K562 (cell line): ENCODE data around the gene P2RY6. TPM values are rescaled to one million over a fixed set of nuclear protein-coding genes. Genes with fewer than 3 reads are reported as not detected.

Source experiments
- ATAC-seq: fragments of 200-7000 bp; cut with Tn5 transposase; 3 replicates; pipeline ENCODE4 v1.9.1; 2020; ENCODE audit warnings: moderate library complexity
- BruUV-seq: library from RNA; stranded (reverse); fragments of 400-500 nt; replicated peaks from 2 replicates; lab custom pipeline; 2021; lab: Mats Ljungman, UMichigan
- CTCF ChIA-PET: fragments of 300-600 bp; formaldehyde crosslinking; extraction: SDS; loops from one replicate; lab custom pipeline; 2021; ENCODE audit warnings: low intra/inter-chr PET ratio; lab: Yijun Ruan, JAX
- POLR2A ChIA-PET: fragments of 300-600, 350-650 bp; sonication (Branson Sonifier 250); formaldehyde crosslinking; extraction: SDS; loops from one replicate; lab custom pipeline; 2021; ENCODE audit warnings: antibody characterized with exemption, inconsistent platforms; lab: Yijun Ruan, JAX
- DNase-seq, 4 experiments: peaks; one replicate each; pipeline versions ENCODE4 v3.0.0 to v3.0.0-alpha.2; 2011 to 2018; ENCODE audit warnings: low spot score in 3 of 4, mixed read lengths in 3 of 4; ENCODE audit errors: extremely low read depth in 1 of 4
- FAIRE-seq: peaks from 2 replicates; lab custom pipeline; 2011; peaks lifted over from hg19 to GRCh38; lab: Jason Lieb, UNC
- H2AFZ ChIP-seq: 2 replicates; pipeline ENCODE4 v1.6.0; 2011; ENCODE audit warnings: low read depth, low read length, control low read depth, inconsistent platforms
- H3K27ac ChIP-seq: fragments of 200-600 bp; 3 replicates; pipeline ENCODE4 v1.8.0; 2011; ENCODE audit warnings: low read depth, mild to moderate bottlenecking, control low read depth, inconsistent platforms, low read length, moderate library complexity, mixed read lengths; ENCODE audit errors: extremely low read depth
- H3K27me3 ChIP-seq, 2 experiments: fragments of 300-600 bp in 1 of 2; 2 replicates in 1 of 2; 3 replicates in 1 of 2; pipeline versions ENCODE4 v1.6.0 to v1.8.0; 2011; ENCODE audit warnings: inconsistent platforms in 2 of 2, low read length in 2 of 2, mild to moderate bottlenecking in 1 of 2, mixed read lengths in 1 of 2, moderate library complexity in 1 of 2; ENCODE audit not compliant: control insufficient read depth in 2 of 2, insufficient read depth in 2 of 2
- H3K36me3 ChIP-seq: fragments of 300-600 bp; 3 replicates; pipeline ENCODE4 v1.8.0; 2011; ENCODE audit warnings: mild to moderate bottlenecking, low read length, inconsistent platforms; ENCODE audit not compliant: control insufficient read depth, insufficient read depth
- H3K4me1 ChIP-seq, 2 experiments: fragments of 200-600 bp in 1 of 2; replicated peaks in 1 of 2; 2 replicates in 1 of 2; 3 replicates in 1 of 2; pipeline versions ENCODE4 v1.5.1 to v1.8.0; 2011; ENCODE audit warnings: inconsistent platforms in 2 of 2, low read length in 2 of 2, mild to moderate bottlenecking in 1 of 2, mixed read lengths in 1 of 2, moderate library complexity in 1 of 2; ENCODE audit not compliant: control insufficient read depth in 2 of 2, insufficient read depth in 2 of 2
- H3K4me2 ChIP-seq: 2 replicates; pipeline ENCODE4 v1.6.1; 2011; ENCODE audit warnings: low read length, control low read depth, inconsistent platforms, mixed read lengths; ENCODE audit not compliant: insufficient read depth
- H3K4me3 ChIP-seq: fragments of 200-600 bp; sonication (generic), shearing (Covaris generic); 2 replicates; pipeline ENCODE4 v1.5.1; 2016; ENCODE audit warnings: control low read depth, inconsistent platforms
- H3K79me2 ChIP-seq: fragments of 200-600 bp; 3 replicates; pipeline ENCODE4 v1.8.0; 2011; ENCODE audit warnings: low read length, inconsistent platforms; ENCODE audit not compliant: control insufficient read depth, insufficient read depth
- H3K9ac ChIP-seq, 2 experiments: 2 replicates each; pipeline versions ENCODE4 v1.6.0 to v1.6.1; 2011; ENCODE audit warnings: low read depth in 2 of 2, low read length in 2 of 2, control low read depth in 1 of 2, inconsistent platforms in 1 of 2, mild to moderate bottlenecking in 1 of 2, mixed read lengths in 1 of 2; ENCODE audit not compliant: insufficient read depth in 1 of 2
- H3K9me1 ChIP-seq: one replicate; pipeline ENCODE4 v1.6.0; 2011; ENCODE audit warnings: inconsistent platforms, mild to moderate bottlenecking, low read length, moderate library complexity; ENCODE audit not compliant: control insufficient read depth, insufficient read depth
- H3K9me3 ChIP-seq: replicated peaks from 2 replicates; pipeline ENCODE4 v1.5.1; 2011; ENCODE audit warnings: low read depth, low read length, inconsistent platforms; ENCODE audit not compliant: control insufficient read depth, insufficient read depth
- H4K20me1 ChIP-seq: replicated peaks from 2 replicates; pipeline ENCODE4 v1.6.1; 2011; ENCODE audit warnings: low read length, inconsistent platforms, mixed read lengths; ENCODE audit not compliant: control insufficient read depth, insufficient read depth
- ATF1 ChIP-seq, 2 experiments: fragments of 450-650 bp in 1 of 2; IDR thresholded peaks; 2 replicates each; pipeline ENCODE4 v1.6.1; 2016; ENCODE audit warnings: missing compliant biosample characterization in 1 of 2, missing genetic modification characterization in 1 of 2
- CBFA2T3 ChIP-seq: fragments of 450-650 bp; IDR thresholded peaks from 2 replicates; pipeline ENCODE4 v1.6.1; 2017
- FIP1L1 ChIP-seq: fragments of 200-400 bp; formaldehyde crosslinking; IDR thresholded peaks from 2 replicates; pipeline ENCODE4 v1.6.1; 2018; ENCODE audit warnings: mild to moderate bottlenecking, low read depth, low read length; ENCODE audit not compliant: poor library complexity, severe bottlenecking
- FOXP1 ChIP-seq: sonication (generic); formaldehyde crosslinking; IDR thresholded peaks from 2 replicates; pipeline ENCODE4 v1.8.0; 2022; ENCODE audit warnings: mild to moderate bottlenecking, missing genetic modification reagents
- NRF1 ChIP-seq, 2 experiments: fragments of 450-650 bp; IDR thresholded peaks in 1 of 2; conservative IDR thresholded peaks in 1 of 2; 2 replicates each; pipeline ENCODE4 v1.6.1; 2014; ENCODE audit warnings: mild to moderate bottlenecking in 2 of 2
- RB1 ChIP-seq: fragments of 450-650 bp; IDR thresholded peaks from 2 replicates; pipeline ENCODE4 v1.6.1; 2017; ENCODE audit warnings: low read depth, mild to moderate bottlenecking
- ZNF146 ChIP-seq: IDR thresholded peaks from one replicate; pipeline ENCODE4 v1.6.1; 2018; ENCODE audit warnings: missing compliant biosample characterization; ENCODE audit not compliant: unreplicated experiment
- ZNF699 ChIP-seq: fragments of 250-450 bp; sonication (Bioruptor Pico); IDR thresholded peaks from 2 replicates; pipeline ENCODE4 v1.8.0; 2021; ENCODE audit warnings: mild to moderate bottlenecking, moderate library complexity; ENCODE audit not compliant: insufficient replicate concordance
- WGBS: fragments of 100-300 bp; shearing (Covaris generic); methylation state at CpG from one replicate; pipeline ENCODE4 v1.1.6; 2016; ENCODE audit warnings: low coverage, mixed read lengths; ENCODE audit not compliant: insufficient coverage; ENCODE audit errors: missing lambda C conversion rate; 5-methylcytosine and 5-hydroxymethylcytosine counted together
- in situ Hi-C: fragments of 300-500 bp; cut with MboI; formaldehyde crosslinking; loops from 4 replicates; pipeline ENCODE4 v1.15.0; 2018; ENCODE audit warnings: inconsistent platforms, mixed read lengths
- intact Hi-C: fragments of 100-400 bp; cut with micrococcal nuclease; formaldehyde crosslinking; loops from 2 replicates; pipeline ENCODE4 v1.14.2; 2022
- polyA plus RNA-seq, 8 experiments: library from polyadenylated mRNA; depleted of rRNA in 4 of 8; stranded (reverse) in 5 of 8; unstranded in 3 of 8; fragments of >200 nt; fragmentation: Nextera tagmentation in 2 of 8; fragmentation: Illumina TruSeq in 1 of 8; extraction: Ambion mirVana in 2 of 8; extraction: Trizol in 1 of 8; gene quantifications; 2 replicates each; pipeline versions ENCODE4 v1.2.1 to v1.2.3, GENCODE V29; 2011 to 2014; ENCODE audit warnings: inconsistent platforms in 1 of 8, missing spikeins in 1 of 8
- total RNA-seq, 7 experiments: library from RNA; depleted of rRNA in 6 of 7; stranded (reverse); fragments of >200 nt in 6 of 7; fragmentation: Illumina TruSeq in 2 of 7; extraction: Trizol in 2 of 7; gene quantifications; 2 replicates each; pipeline versions ENCODE4 v1.2.1 to v1.2.3, GENCODE V29; 2011 to 2021; ENCODE audit warnings: low replicate concordance in 1 of 7
- TF ChIP-seq, protein P1 (sequence below): sonication (generic); formaldehyde crosslinking; IDR thresholded peaks from 2 replicates; pipeline ENCODE4 v1.9.0; 2022; ENCODE audit warnings: mild to moderate bottlenecking, missing genetic modification reagents
- TF ChIP-seq, protein P2 (sequence below), 2 experiments: fragments of 450-650 bp; formaldehyde crosslinking in 1 of 2; IDR thresholded peaks; 2 replicates each; pipeline versions ENCODE4 v1.4.0 to v1.6.1; 2014 to 2020; ENCODE audit warnings: mild to moderate bottlenecking in 2 of 2, borderline replicate concordance in 1 of 2, low read depth in 1 of 2

P2RY6 gene
- total and polyA plus RNA-seq, 9 of the 15 experiments (the other 6 are each of a cell fraction or from before 2014, with no cell fraction given): not detected

DNA sequence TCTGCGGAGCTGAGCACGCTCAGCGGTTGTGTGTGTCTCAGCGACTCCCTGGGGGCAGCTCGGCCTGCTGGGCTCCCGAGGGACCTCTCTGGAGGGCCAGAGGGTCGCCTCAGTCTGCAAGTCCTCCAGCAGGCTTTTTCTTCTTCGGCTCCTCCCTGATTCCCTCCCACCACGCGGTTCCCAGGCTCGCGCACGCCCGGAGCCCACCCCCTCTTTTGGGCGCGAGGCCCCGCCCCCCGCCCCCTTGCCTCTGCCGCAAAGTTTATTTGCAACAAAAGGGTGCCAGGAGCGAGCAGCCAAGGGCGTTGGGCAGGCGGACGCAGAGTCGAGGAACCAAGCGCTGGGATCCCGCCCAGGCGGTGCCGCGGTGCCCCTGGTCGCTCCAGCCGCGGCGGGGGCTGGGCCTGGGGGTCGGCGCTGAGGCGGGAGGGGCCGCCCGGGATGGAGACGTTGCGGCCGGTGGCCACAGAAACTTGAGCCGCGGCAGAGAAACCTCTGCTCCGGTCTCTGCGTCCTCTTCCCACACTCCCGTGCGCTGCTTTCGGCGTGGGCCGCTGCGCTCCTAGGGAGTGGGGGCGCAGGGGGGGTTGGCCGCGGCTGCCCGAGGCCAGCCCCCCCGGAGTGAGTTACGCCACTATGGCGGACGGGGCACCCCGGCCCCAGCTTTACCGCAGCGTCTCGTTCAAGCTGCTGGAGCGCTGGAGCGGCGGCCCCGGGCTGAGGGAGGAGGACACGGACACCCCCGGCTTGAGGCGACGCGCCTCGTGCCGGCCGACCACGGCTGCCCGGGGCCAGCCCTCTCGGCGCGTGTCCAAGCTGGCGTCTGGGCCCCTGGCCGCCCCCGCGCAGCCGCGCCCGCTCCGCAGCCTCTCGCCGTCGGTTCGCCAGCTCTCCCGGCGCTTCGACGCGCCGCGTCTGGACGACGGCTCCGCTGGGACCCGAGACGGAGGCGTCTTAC lies 36.1 kb downstream of the P2RY6 start, which contains the start of gene ARHGEF17:
TSS of gene ARHGEF17 (plus strand) at position 274 of the 958 bp plus-strand sequence. CDS start at position 637, 363 bp downstream.
- peaks cover 6 to 39% of the 10 kb centered on the region in 2 experiments; a peak in 3 of 5 replicates for H3K27me3 ChIP-seq
- H3K27ac ChIP-seq: peak within 1 kb of the TSS; percentile 32; the same call in 1 of the 3 replicates
- in situ Hi-C loops (loop anchor here (5.0 kb wide), 1 partner anchor 84 kb away; no protein-coding TSS in a partner anchor), intact Hi-C loops (loop anchor here (5.0 kb wide), 1 partner anchor 69 kb away; the partner anchor contains the start of gene RELT)
- POLR2A ChIA-PET: interaction anchor here (0.6 to 1.2 kb wide), 2 partner anchors 85 to 1374 kb away, joined by 3 read pairs; no protein-coding TSS in a partner anchor
- peaks cover 0 to 22% of the 10 kb centered on the region in 2 experiments; a peak in 4 of 5 replicates for H3K4me1 ChIP-seq
- peak within 1 kb of the TSS; percentile 79 for H3K4me2 ChIP-seq
- ATAC-seq (peak; percentile 4; the same call in 1 of the 3 replicates), DNase-seq (peak in 3 of 4 experiments; percentile 34 to 72 (median 70)), FAIRE-seq (no peak)
- H2AFZ ChIP-seq: peak within 1 kb of the TSS; percentile 100
- no peaks in the 10 kb centered on the region for H3K79me2 ChIP-seq
- H3K9me1 ChIP-seq: no peaks in the 10 kb centered on the region
- peak within 1 kb of the TSS; percentile 57 to 94 for H3K9ac ChIP-seq
- H3K4me3 ChIP-seq: peak within 1 kb of the TSS; percentile 49
- no peaks in the 10 kb centered on the region for H3K9me3 ChIP-seq
- CTCF ChIA-PET: interaction anchor here (1.0 to 3.3 kb wide), 2 partner anchors 26 to 86 kb away, joined by 3 to 76 read pairs; no protein-coding TSS in a partner anchor
- 2% methylated on average over 19 of the region's 105 CpGs for WGBS
- peaks cover 6% of the 10 kb centered on the region; the same call in 1 of the 2 replicates for H4K20me1 ChIP-seq
- H3K36me3 ChIP-seq: no peaks in the 10 kb centered on the region
- BruUV-seq: no TSS peak
- TF ChIP-seq CBFA2T3 (no peak), FOXP1 (CRISPR knock-in tag) (peak; percentile 57; the same call in 1 of the 2 replicates), ZNF699 (no peak), RB1 (0 out of 2 replicates have a peak, but pooled peaks have one; percentile 23), ZNF146 (no peak), NRF1 (conservative IDR thresholded peaks at IDR 0.05 in 1 of 2, IDR thresholded peaks at IDR 0.05 in 1 of 2) (peak in 1 of 2 experiments; percentile 10; a peak in 1 of 4 replicates), ATF1 (CRISPR knock-in tag; IDR thresholded peaks at IDR 0.05) (no peak), ATF1 (tag; IDR thresholded peaks at IDR 0.05) (no peak), FIP1L1 (no peak)
- TF ChIP-seq, protein P1, sequence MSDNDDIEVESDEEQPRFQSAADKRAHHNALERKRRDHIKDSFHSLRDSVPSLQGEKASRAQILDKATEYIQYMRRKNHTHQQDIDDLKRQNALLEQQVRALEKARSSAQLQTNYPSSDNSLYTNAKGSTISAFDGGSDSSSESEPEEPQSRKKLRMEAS: peak; percentile 1; the same call in 1 of the 2 replicates
- TF ChIP-seq, protein P2, sequence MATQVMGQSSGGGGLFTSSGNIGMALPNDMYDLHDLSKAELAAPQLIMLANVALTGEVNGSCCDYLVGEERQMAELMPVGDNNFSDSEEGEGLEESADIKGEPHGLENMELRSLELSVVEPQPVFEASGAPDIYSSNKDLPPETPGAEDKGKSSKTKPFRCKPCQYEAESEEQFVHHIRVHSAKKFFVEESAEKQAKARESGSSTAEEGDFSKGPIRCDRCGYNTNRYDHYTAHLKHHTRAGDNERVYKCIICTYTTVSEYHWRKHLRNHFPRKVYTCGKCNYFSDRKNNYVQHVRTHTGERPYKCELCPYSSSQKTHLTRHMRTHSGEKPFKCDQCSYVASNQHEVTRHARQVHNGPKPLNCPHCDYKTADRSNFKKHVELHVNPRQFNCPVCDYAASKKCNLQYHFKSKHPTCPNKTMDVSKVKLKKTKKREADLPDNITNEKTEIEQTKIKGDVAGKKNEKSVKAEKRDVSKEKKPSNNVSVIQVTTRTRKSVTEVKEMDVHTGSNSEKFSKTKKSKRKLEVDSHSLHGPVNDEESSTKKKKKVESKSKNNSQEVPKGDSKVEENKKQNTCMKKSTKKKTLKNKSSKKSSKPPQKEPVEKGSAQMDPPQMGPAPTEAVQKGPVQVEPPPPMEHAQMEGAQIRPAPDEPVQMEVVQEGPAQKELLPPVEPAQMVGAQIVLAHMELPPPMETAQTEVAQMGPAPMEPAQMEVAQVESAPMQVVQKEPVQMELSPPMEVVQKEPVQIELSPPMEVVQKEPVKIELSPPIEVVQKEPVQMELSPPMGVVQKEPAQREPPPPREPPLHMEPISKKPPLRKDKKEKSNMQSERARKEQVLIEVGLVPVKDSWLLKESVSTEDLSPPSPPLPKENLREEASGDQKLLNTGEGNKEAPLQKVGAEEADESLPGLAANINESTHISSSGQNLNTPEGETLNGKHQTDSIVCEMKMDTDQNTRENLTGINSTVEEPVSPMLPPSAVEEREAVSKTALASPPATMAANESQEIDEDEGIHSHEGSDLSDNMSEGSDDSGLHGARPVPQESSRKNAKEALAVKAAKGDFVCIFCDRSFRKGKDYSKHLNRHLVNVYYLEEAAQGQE (IDR thresholded peaks at IDR 0.05; ENCODE audit: borderline replicate concordance): no peak
- TF ChIP-seq, protein P2 (CRISPR knock-in tag; IDR thresholded peaks at IDR 0.05; ENCODE audit: low read depth): no peak
